ENCODE results near the gene KLK11.

The KLK11 gene

GRCh38 chr19:50972795-50973376, 53.5 kb downstream of the KLK11 start:
- Histone ChIP-seq H3K4me3 (ENCODE audit: low read length) (no peak overlapping the region), H3K36me3 (replicated peaks; ENCODE audit: insufficient read depth, low read length) (no peaks in the 10 kb centered on the region), H3K9me2 (replicated peaks; ENCODE audit: insufficient read depth, low read length) (no peaks in the 10 kb centered on the region), H4K20me1 (ENCODE audit: insufficient read depth, low read length) (no peaks in the 10 kb centered on the region), H3K9me3 (replicated peaks; ENCODE audit: insufficient read depth, low read length) (no peaks in the 10 kb centered on the region), H3K4me2 (ENCODE audit: low read depth, low read length) (no peak overlapping the region), H3K4me1 (ENCODE audit: low read length) (no peaks in the 10 kb centered on the region), H3K9ac (ENCODE audit: low read length) (no peak overlapping the region), H3K27me3 (replicated peaks; ENCODE audit: insufficient read depth, low read length) (peaks cover 5% of the 10 kb centered on the region; the same call in 1 of the 2 replicates), H3K79me2 (ENCODE audit: low read length) (no peaks in the 10 kb centered on the region), H3K27ac (ENCODE audit: low read length) (no peak overlapping the region), H2AFZ (ENCODE audit: low read length) (no peak overlapping the region), H3F3A (ENCODE audit: insufficient read depth, low read length) (no peaks in the 10 kb centered on the region)
- no peak for DNase-seq
- no peak for TF ChIP-seq EZH2 (optimal IDR thresholded peaks at IDR 0.05; ENCODE audit: low read depth, low read length)
- no peak for TF ChIP-seq EZH2phosphoT487 (IDR thresholded peaks at IDR 0.05; ENCODE audit: low read length)
- no peak for TF ChIP-seq CTCF (IDR thresholded peaks at IDR 0.05; ENCODE audit: low read length)

Measured in MM.1S (cell line).